Measurements from ENCODE around the gene NBEAL1. TPM values are rescaled to one million over a fixed set of nuclear protein-coding genes. Genes with fewer than 3 reads are reported as not detected.
"Not testable (repeated sequence)": the region's sequence is repeated elsewhere in the genome, so short reads cannot be mapped to it uniquely, and the experiment has no call there.

The NBEAL1 gene
- 17.2 TPM for polyA plus RNA-seq (ENCODE audit: insufficient read length)
- long read RNA-seq, donor 1, result 0 reads
- long read RNA-seq, donor 2, result 0 reads
- long read RNA-seq, donor 3, result 0 reads
- long read RNA-seq, donor 4, result 0 reads
- long read RNA-seq, donor 5, result 0 reads
- long read RNA-seq, donor 6, result 0 reads
- long read RNA-seq, donor 7, result 0 reads
- long read RNA-seq, donor 8, result 0 reads

DNA sequence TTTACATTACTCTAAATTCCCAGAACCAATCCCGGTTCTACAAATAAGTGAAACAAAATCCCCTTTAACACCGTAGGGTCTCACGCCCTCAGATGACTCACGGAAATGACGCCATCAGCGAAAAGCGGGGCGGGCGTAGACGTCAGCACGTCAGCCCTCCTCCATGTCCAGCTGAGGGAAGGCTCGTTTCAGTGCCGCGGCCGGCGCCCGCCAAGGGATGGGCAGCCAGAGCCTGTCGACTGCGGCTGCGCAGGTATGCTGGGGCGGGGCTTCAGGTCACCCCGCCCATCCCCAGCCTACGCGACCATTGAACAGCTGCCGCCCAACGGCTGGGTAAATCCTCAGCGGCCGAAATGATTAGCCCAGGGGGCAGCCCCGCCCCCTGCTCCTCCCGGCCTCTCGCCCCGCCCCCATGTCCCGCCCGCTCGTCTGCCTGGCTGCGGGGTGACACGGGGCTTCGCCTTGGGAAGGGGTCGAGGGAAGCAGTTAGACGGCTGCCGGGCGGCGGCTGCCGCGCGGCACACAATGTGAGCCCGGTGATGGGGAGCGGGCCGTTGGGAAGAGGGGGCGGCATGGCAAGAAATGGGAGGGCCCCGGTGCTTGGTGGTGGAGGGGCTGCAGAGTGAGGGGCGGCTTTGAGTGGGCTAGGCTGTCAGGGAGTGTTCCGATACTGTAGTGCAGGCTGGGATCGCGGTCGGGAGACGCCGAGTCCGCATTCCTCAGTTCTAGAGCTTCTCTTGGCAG is at the start of gene NBEAL1:
NBEAL1 (plus strand) TSS at position 420 of the 744 bp plus-strand sequence. CDS start 1,510 bp downstream, outside the sequence.
- peak; percentile 99 for DNase-seq

DNA sequence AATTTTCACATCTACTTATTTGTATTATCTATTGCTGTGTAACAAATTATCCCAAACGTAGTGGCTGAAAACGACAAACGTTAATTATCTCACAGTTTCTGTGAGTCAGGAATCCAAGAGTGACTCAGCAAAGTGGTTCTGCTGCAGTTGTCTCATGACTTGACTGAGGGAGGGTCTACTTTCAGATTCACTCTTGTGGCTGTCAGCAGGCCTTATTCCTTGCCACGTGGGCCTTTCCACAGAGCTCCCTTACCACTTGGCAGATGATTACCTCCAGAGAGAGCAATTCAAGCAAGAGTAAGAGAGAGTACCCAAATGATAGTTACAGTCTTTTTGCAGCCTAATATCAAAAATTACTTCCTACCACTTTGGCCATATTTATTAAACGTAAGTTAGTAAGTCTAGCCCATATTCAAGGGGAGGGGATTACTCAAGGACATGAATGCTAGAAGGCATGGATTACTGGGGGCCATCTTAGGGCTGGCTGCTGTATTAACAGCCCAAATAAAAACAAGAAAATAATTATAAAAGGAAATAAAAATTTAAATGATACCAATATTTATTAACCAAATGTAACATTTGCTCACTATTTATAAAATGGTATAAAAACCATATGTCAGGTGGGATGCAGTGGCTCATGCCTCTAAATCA is 48.7 kb upstream of the NBEAL1 start:
- peak; percentile 1 for DNase-seq

DNA sequence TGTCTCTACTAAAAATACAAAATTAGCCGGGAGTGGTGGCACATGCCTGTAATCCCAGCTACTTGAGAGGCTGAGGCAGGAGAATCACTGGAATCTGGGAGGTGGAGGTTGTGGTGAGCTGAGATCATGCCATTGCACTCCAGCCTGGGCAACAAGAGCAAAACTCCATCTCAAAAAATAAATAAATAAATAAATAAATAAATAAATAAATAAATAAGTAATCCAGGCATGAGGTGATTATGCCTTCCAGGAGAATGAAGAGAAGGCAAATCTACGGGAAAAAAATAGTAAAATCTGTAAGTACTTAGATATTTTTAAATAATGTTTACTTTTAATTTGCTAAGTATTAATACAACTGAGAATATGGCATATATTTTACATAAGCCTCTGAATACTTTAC is 45.3 kb upstream of the NBEAL1 start:
- not testable (repeated sequence) for DNase-seq

DNA sequence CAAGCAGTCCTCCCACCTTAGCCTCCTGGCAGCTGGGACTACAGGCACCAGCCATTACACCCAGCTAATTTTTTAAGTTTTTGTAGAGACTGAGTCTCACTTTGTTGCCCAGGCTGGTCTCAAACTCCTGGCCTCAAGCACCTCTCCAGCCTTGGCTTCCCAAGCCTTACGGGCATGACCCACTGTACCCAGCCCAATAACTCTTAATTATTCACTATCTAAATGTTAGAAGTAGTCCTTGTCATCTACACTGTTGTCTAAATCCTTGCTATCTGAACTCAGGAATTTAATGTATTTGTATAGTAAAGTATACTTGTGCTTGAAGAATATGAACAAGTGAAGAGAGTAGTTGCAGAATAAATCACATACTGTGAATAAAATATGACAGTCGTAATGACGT is 37.9 kb upstream of the NBEAL1 start:
- DNase-seq, result no peak

DNA sequence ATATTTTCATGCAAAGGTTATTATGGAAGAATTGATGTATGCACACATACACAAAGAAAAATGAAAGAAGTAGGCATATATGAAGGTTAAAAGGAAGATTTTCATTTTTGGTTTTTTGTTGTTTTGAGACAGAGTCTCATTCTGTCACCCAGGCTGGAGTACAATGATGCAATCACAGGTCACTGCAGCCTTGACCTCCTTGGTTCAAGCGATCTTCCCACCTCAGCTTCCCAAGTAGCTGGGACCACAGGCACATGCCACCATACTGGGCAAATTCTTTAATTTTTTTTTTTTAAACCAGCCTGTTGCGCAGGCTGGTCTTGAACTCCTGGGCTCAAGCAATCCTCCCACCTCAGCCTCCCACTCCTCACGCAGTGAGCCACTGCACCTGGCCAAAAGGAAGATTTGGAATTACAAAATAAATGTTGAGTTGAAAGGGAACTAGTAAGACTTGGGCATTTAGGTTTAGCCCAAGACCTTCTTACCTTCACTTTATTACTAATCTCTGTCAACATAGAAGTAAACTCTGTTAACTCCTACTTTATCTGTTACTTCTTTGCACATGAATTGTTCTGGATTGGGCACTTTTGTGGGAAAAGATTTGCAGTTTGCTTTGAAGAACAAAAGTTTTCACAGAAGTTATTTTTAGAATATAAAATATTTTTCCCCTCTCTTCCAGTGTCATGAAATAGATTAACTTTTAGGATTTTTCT is 31.7 kb upstream of the NBEAL1 start:
- no peak for DNase-seq

DNA sequence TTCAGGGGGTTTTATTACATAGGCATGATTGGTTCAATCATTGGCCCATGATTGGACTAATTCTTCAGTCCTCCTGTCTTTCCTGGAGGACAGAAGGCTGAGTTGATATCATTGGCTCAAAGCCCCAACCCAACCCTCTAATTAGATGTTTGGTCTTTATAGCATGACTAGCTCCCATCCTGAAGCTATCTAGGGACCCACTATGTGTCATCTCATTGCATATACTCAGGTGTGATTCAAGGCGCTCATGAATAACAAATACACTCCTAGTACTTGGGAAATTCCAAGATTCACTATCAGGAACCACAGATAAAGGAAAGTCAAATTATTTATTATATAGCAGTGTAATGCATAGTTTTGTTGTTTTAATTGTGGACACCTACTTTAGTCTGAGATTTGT is 24.9 kb upstream of the NBEAL1 start:
- no peak for DNase-seq

DNA sequence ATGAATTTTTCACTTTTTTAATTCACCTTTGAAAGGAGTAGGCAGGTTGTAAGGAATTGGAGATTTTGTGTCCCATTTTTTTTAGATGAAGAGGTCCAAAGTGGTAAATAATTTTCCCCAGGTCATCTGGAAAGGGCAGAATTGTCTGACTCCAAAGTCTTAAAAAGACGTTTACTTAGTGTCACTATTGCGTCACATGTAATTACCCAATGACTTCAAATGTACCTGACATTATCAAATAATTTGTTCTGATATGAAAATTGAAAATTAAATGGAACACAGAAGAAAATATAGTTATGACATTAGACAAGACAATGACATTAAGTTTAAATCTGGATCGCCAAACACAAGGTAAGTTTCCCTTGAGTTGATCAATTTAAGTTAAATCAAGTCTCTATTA is 24.2 kb upstream of the NBEAL1 start:
- DNase-seq, result no peak

DNA sequence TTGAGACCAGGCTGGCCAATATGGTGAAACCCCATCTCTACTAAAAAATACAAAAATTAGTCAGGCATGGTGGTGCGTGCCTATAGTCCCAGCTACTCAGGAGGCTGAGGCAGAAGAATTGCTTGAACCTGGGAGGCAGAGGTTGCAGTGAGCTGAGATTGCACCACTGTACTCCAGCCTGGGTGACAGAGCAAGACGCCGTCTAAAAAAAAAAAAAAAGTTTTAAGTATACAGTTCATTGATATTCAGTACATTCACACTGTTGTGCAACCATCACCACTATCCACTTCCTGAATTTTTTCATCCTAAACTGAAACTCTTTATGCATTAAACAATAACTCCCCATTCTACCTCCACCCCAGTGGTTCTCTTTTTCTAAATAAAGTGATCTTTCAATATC is 17.6 kb upstream of the NBEAL1 start:
- not testable (repeated sequence) for DNase-seq

DNA sequence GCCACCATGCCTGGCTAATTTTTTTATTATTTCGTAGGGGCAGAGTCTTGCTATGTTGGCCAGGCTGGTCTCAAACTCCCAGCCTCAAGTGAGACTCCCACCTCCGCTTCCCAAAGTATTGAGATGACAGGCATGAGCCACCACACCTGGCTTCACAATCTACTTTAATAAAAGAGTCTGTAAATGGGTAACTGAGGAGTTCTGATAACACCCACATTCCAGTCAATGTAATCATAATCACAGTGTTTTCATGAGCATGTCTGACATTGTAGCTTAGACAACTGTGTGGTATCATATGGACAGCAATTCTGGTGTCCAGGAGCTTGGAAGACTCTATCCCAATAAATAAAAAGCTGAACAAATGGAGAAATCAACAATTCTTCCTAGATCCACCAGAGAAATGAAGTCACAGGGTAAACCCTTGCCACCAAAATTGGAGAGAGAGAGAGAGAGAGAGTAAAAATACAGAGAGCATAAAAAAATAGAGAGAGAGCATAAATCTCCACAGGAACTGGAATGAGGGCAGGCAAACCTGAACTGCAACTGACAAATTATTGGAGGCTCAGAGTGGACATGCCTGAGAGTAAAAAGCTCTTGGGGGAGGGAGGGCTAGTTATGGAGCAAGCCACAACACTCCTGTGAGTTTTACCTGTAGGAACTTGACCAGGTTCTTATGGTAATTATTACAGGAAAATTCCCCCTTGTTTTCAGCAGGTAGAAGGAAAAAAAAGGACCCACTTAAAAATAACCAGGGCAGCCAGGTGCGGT is 12.4 kb upstream of the NBEAL1 start:
- DNase-seq, result no peak

DNA sequence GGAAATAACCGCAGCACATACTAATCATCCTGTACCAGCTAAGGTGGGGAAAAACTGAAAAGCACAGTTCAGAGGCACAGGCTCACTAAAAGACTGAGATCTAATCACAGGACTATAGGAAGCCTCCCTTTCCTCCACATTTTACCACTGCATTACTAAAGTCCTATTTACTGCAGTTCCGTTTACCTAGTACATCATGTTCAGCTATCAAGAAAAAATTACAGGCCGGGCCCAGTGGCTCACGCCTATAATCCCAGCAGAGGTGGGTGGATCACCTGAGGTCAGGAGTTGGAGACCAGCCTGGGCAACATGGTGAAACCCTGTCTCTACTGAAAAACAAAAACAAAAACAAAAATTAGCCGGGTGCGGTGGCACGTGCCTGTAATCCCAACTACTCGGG is 11.0 kb upstream of the NBEAL1 start:
- DNase-seq, result no peak

DNA sequence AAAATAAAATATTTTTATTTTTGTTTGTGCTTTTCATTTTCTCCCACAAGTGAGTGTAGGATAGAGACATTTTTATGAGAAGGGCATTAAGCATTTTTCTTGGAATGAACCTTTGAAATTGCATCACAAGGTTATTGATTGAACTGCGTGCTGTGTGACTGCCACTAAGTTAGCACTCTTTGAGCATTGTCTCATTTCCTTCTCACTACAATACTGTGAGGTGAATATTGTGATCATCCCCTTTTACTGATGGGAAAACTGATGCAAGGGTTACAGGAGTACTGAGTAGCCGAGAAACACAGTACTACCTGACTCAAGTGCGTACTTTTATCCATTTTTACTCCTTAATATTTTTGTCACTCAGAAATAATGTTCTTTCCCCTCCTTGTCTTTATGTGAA is 2.0 kb downstream of the NBEAL1 start:
- DNase-seq, result no peak

DNA sequence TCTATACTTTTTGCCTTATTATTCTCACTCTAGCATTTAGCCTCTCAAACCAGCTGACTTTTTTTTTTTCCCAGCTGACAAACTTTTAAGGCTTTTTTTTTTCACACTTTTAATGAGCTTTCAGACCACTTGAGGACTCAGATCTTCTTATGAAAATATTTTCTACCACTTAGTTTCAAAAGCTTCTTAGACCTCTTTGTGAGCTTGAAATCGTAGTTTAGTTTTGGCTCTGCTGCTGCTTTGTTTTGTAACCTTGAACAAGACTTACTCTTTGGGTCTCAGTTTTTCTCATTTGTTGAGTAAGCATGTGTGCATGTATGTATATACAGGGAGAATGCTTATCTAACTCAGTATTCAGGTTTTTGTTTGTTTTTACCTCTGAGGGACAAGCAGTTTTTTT is 3.5 kb downstream of the NBEAL1 start:
- peak; percentile 45 for DNase-seq

DNA sequence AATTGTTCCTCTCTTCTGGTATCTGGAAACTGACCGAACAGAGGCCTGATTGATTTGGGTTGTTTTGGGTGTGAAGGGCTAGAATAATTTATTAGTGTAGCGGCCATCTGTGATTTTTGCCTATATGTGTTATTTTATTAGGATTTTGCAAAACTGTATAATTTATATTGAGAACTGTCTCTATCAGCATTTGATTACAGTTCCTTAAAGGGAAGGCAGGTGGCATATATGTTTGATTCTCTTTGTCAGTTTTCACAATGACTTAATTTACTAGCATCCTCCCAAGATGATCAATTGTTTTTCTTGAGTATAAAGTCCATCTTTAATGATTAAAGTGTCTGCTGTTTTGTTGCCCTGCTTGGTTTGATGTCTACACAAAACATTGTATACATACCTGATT is 4.5 kb downstream of the NBEAL1 start:
- no peak for DNase-seq

DNA sequence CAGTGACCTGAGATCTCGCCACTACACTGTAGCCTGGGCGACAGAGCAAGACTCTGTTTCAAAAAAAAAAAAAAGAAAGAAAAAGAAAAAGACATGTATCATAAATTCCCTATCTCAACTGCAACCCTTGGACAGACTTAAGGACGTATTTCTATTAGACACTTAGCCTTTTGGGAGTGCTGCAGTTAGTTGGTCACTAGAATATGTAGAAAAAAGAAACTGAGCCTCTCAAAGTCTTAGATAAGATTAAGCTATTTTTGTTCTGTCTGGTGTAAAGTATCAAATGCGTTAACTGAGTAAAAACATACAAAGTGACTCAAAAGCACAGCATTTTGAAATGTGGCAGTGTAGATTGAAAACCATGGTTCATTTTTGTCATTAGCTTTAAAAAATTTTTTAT is 7.3 kb downstream of the NBEAL1 start:
- DNase-seq, result no peak

DNA sequence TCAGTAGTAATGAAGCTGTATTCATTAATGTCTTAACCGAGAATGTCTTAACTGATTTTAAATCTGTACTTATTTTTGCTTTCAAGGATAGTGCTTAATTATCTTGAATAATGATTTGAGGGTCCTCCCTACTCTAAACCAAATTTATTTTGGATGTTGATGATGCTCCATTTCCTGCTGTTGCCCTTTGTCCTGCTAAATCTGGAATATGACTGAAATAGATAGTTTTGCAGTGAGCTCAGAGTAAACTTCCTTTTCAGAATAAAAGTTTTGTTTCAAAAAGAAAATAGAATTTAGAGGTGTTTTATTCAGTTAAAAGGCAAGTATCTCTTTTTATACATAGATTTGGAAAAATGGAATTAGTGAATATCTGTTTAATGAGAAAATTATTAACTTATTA is 8.1 kb downstream of the NBEAL1 start:
- no peak for DNase-seq

DNA sequence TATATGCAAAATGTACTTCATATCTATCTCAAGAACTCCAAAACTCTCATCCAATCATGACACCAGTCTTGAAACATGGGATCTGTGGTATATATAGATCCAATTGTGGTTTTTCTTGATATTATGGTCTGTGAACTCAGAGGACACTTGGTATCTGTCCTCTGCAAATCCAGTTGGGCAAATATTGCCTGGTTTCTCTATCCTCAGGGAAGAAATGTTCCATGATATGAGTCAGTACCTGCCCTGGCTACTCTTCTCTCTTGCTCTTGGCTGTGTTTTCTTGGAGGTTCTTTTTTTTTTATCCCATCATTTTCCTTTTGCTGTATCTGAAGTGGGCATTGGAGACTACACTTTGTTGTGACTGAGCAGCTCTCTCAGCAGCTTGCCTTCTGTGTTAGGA is 10.9 kb downstream of the NBEAL1 start:
- DNase-seq, result no peak

DNA sequence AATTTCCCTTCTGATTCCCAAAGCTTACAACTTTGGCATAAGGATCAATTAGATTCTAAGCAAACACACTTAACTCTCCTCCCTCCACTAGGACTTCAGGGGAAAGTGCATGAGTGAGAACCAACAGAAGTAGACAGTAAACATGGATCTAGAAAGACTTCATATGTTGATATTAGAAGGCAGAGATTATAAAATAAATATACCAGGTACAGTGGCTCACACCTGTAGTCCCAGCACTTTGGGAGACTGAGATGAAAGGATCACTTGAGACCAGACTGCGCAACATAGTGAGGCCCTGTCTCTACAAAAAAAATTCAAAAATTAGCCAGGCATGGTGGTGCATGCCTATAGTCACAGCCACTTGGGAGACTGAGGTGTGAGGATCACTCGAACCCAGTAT is 15.9 kb downstream of the NBEAL1 start:
- no peak for DNase-seq

DNA sequence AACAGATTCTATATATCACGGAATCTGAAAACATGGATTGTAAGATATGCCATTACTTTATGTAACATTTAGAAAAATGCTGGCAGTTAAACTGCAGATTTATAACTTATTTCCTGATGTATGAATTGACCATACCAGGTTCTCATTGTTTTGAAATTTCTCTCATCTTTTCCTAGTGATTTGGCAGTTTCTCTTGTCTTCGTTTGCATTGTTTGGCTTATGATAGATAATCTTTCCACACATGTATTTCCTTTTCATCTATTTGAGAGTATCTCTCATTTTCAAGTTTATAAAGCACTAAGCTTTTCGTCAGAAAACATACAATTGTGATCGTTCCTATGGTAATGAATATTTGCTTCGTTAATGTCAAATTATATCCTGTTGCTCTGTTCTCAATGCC is 16.3 kb downstream of the NBEAL1 start:
- DNase-seq, result no peak

DNA sequence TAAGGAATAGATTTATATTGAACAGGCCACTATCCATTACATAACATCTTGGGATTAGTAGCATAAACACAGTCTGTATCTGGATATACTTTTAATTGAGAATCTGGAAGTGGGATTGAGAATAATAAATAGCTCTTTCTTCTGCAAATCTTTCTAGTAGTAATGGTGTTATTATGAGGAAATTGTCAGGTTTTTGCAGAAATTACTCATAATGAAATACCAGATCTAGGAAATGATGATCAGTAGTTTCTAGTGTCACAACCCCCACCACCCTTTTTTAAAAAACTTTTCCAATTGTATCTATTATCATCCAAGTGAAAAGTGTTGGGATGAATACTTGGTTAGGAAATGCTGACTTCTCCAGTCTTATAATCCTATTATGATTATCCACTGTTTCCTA is 18.7 kb downstream of the NBEAL1 start:
- no peak for DNase-seq

DNA sequence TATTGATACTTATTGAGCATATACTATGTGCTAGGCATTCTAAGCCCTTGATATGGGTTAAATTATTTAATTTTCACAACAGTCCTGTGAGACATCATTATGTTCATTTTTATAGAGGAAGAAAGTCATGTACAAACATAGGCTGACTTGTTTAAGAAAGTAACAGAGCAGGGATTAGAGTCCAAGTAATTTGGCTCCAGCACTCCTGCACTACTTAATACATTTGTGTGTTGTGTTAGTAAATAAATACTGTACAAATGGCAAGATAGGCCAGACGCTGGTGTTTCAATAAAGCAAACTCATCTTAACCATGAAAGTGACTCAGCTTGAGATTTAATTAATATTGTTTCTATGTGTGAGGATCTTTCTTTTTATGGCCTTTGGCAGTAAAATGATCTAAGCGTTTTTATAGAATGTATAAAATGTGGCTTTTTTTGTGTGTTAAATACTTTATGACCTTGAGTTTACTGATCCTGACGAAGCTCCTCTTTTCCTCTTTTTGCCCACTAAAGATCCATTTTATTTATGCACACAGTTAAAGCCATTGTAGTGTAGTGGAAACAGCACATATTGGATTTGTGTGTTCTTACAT is 21.3 kb downstream of the NBEAL1 start:
- DNase-seq, result no peak

DNA sequence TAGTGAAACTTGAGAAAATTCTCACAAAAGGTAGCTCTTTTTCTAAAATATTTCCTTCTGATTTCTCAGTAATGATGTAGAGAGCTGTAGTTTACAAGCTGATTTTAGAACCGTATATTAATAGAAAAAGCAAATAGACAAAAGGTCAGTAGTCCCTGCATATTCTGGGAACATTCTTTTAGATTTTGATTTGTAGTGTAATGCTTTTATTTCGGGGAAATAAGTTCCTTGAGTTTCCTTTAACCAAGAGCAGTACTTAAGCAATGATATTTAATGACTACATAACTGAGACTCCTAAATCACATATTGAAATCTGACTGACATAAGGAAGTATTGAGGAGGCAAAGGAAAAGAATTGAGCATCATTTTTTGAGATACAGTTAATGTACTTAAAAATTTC is 22.4 kb downstream of the NBEAL1 start:
- DNase-seq, result no peak

DNA sequence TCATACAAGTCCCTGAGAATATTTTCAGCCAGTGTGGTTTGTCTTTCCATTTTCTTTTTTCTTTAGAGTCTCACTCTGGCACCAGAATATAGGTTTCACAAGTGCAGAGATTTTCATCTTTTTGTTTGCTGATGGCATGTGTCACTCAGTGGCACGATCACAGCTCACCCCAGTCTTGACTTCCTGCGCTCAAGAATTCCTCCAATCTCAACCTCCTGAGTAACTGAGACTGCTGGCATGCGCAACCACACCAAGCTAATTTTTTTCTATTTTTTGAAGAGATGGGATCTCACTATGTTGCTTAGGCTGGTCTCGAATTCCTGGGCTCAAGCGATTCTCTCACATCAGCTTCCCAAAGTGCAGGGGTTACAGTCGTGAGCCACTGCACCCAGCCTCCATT is 23.9 kb downstream of the NBEAL1 start:
- DNase-seq, result no peak
